ENCODE results near the gene SORCS3.
A peak's percentile ranks its signal among the peaks of the same experiment; 100 is the strongest.

SORCS3 gene

GRCh38 chr10:104646146-104646545 lies 5.1 kb downstream of the SORCS3 start:
- DNase-seq, result no peak

GRCh38 chr10:104648421-104648820 lies 7.3 kb downstream of the SORCS3 start:
- no peak for DNase-seq

- no peak for DNase-seq
Observed at GRCh38 chr10:104650072-104650471, 9.0 kb downstream of the SORCS3 start.

GRCh38 chr10:104650635-104651331 lies 9.7 kb downstream of the SORCS3 start:
- no peak for DNase-seq

GRCh38 chr10:104657036-104657435 lies 15.9 kb downstream of the SORCS3 start:
- DNase-seq, result no peak

- no peak for DNase-seq
Observed at GRCh38 chr10:104657457-104657856, 16.4 kb downstream of the SORCS3 start.

- DNase-seq, result no peak
Observed at GRCh38 chr10:104658067-104658466, 17.0 kb downstream of the SORCS3 start.

GRCh38 chr10:104659809-104660208 lies 18.7 kb downstream of the SORCS3 start:
- DNase-seq, result no peak

GRCh38 chr10:104663076-104663475 lies 22.0 kb downstream of the SORCS3 start:
- DNase-seq, result no peak

- no peak for DNase-seq
Observed at GRCh38 chr10:104663563-104663962, 22.5 kb downstream of the SORCS3 start.

GRCh38 chr10:104664205-104664604 lies 23.1 kb downstream of the SORCS3 start:
- DNase-seq, result no peak

- no peak for DNase-seq
Observed at GRCh38 chr10:104665174-104665573, 24.1 kb downstream of the SORCS3 start.

- no peak for DNase-seq
Observed at GRCh38 chr10:104666106-104666505, 25.0 kb downstream of the SORCS3 start.

GRCh38 chr10:104676874-104677273 lies 35.8 kb downstream of the SORCS3 start:
- DNase-seq, result no peak

GRCh38 chr10:104678658-104679057 lies 37.6 kb downstream of the SORCS3 start:
- DNase-seq, result no peak

- DNase-seq, result peak; percentile 87
Observed at GRCh38 chr10:104680467-104681401, 39.6 kb downstream of the SORCS3 start.

- DNase-seq, result no peak
Observed at GRCh38 chr10:104681485-104681884, 40.4 kb downstream of the SORCS3 start.

- DNase-seq, result no peak
Observed at GRCh38 chr10:104683567-104683966, 42.5 kb downstream of the SORCS3 start.

GRCh38 chr10:104686829-104687228 lies 45.7 kb downstream of the SORCS3 start:
- DNase-seq, result no peak

GRCh38 chr10:104688251-104689042 lies 47.4 kb downstream of the SORCS3 start:
- no peak for DNase-seq

GRCh38 chr10:104689105-104689504 lies 48.0 kb downstream of the SORCS3 start:
- no peak for DNase-seq

- DNase-seq, result no peak
Observed at GRCh38 chr10:104689547-104689946, 48.5 kb downstream of the SORCS3 start.

GRCh38 chr10:104690101-104690500 lies 49.0 kb downstream of the SORCS3 start:
- no peak for DNase-seq
